Thyroid gland (tissue), 4 donors: Measurements from ENCODE around the gene DNAAF5.

ENCODE experiments used
- CTCF ChIP-seq, 6 experiments: fragments of 200-600 bp in 3 of 6; fragments of 450-650 bp in 3 of 6; sonication (generic) in 3 of 6; IDR thresholded peaks; one replicate each; pipeline ENCODE4 v1.5.1; 2016 to 2019; ENCODE audit warnings: antibody characterized with exemption in 6 of 6, mild to moderate bottlenecking in 2 of 6, inconsistent platforms in 1 of 6, moderate library complexity in 1 of 6
- POLR2A ChIP-seq, 2 donors: fragments of 450-650 bp; IDR thresholded peaks; one replicate each; pipeline ENCODE4 v1.6.1; 2017; ENCODE audit warnings: antibody characterized with exemption in 2 of 2, mild to moderate bottlenecking in 2 of 2, moderate library complexity in 1 of 2

GRCh38 chr7:765383-765782, 38.9 kb downstream of the DNAAF5 start:
- no peak for TF ChIP-seq CTCF (IDR thresholded peaks at IDR 0.05)
- TF ChIP-seq POLR2A (IDR thresholded peaks at IDR 0.05) = no peak
